WI38 (cell line): ENCODE results near the gene CUL1.

Experiments
- H3K4me3 ChIP-seq: 2 replicates; pipeline ENCODE4 v1.5.1; 2011; ENCODE audit warnings: low read depth, mild to moderate bottlenecking, control low read depth, low read length
- TF ChIP-seq, protein P1 (sequence below): IDR thresholded peaks from 2 replicates; pipeline ENCODE4 v1.5.1; 2012; ENCODE audit warnings: low read depth, mild to moderate bottlenecking, control low read depth, low read length

The CUL1 gene

DNA sequence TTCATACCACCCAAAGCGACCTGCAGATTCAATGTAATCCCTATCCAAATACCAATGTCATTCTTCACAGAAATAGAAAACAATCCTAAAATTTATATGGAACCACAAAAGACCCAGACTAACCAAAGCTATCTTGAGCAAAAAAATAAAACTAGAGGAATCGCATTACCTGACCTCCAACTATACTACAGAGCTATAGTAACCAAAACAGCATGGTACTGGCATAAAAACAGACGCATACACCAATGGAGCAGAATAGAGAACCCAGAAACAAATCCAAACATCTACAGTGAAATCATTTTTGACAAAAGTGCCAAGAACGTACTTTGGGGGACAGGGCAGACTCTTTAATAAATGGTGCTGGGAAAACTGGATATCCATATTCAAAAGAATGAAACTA is 16.9 kb upstream of the CUL1 start:
- no peak overlapping the region for H3K4me3 ChIP-seq
- TF ChIP-seq, protein P1, sequence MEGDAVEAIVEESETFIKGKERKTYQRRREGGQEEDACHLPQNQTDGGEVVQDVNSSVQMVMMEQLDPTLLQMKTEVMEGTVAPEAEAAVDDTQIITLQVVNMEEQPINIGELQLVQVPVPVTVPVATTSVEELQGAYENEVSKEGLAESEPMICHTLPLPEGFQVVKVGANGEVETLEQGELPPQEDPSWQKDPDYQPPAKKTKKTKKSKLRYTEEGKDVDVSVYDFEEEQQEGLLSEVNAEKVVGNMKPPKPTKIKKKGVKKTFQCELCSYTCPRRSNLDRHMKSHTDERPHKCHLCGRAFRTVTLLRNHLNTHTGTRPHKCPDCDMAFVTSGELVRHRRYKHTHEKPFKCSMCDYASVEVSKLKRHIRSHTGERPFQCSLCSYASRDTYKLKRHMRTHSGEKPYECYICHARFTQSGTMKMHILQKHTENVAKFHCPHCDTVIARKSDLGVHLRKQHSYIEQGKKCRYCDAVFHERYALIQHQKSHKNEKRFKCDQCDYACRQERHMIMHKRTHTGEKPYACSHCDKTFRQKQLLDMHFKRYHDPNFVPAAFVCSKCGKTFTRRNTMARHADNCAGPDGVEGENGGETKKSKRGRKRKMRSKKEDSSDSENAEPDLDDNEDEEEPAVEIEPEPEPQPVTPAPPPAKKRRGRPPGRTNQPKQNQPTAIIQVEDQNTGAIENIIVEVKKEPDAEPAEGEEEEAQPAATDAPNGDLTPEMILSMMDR: no peak

DNA sequence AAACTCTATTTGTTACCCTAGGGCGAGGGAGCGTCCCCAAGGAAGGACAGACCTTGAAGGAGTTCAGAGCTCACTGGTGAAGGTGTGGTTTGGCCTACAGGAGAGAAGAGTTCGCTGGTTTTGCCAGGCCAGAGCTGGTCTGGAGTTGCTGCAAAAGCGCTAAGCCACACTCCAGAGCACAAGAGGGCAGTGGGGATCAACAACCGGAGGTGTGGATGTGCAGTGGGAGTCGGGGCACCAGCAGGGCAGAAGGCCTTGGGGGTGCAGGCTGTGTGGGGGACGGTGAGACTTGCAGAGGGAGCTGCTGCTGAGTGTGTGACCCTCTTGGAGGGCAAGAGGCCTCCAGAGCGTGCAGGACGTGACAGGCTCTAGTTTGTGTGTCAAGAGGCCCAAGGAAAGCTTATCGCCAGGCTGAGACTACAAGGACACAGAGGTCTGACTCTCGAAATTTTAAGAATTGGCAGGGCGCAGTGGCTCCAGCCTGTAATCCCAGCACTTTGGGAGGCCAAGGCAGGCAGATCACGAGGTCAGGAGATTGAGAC is 14.3 kb upstream of the CUL1 start:
- no peak overlapping the region for H3K4me3 ChIP-seq
- TF ChIP-seq, protein P1: no peak

DNA sequence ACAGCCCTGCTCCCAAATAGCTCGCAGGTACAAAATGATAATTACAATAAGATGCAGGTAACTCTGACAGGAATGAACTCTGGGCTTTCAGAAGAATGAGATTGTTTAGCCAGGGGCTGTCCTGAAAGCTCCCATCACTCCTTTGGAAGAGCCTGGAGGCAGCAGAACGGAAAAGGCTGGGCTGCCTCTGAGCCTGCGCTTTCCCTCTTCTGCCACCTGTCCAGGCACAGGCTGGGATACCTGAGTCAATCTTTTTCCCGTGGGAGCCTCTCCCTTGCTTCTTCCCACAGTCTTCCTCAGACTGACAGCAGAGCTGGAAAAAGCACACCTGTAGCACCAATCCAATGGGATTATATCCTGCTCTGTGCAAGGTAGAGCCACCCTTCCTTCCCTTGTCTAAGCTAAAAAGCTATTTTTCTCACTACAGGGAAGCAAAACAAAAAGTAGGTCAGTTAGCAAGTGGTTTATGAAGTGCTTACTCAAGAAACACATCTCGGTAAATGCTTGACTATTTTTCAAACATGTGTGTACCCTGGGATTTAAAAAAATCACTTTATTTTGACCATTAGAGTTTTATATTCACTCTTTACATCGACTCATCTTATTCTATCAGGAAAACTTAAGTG is 12.3 kb upstream of the CUL1 start:
- TF ChIP-seq, protein P1: no peak
- no peak overlapping the region for H3K4me3 ChIP-seq

DNA sequence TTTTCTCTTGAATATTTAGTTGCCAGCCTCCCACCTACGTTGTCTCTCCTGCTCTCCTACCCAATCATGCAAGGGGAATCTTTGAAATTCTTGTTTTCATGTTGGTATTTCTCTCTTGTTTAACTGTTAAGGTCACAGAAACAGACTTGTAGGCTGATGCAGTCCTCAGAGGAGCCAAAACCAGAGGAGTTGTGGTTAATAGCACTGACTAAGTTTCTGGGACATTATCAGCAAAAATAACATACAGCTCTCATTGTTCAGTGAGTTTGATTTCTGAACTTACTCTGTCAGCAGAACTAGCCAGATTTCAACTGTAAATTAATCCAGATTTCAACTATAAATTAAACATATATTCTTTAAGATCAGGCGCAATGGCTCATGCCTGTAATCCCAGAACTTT is 11.1 kb upstream of the CUL1 start:
- H3K4me3 ChIP-seq: no peak overlapping the region
- TF ChIP-seq, protein P1: no peak

DNA sequence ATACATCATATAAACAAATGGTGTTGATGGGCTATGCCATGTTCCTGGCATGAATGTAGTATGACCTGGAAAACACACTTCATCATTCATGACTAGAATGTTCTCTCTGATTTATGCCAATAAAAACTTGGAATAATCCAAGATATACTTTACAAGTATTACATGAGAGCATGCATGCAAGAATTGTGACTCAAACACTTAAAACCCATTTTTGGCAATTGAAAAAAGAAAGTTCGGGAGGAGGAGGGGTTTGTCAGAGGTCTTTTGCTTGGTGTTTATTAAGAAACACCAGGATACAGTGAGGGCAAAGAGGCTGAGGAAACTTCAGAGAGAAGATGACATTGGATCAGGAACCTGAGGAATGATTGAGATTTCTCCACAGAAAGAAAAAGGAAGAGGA is 10.2 kb upstream of the CUL1 start:
- TF ChIP-seq, protein P1: no peak
- H3K4me3 ChIP-seq: no peak overlapping the region

DNA sequence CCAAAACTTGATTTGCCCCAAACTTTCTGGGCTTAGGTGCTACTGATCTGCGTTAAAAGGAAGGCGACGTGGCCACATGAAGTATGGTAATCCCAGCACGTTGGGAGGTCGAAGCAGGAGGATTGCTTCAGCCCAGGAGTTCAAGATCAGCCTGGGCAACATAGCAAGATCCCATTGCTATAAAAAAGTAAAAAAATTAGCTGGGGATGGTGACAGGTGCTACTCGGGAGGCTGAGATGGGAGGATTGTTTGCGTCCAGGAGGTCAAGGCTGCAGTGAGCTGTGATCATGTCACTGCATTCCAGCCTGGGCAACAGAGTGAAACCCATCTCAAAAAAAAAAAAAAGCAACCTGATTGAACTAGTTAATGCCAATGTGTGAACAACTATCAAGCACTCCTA is 5.1 kb upstream of the CUL1 start:
- TF ChIP-seq, protein P1: no peak
- no peak overlapping the region for H3K4me3 ChIP-seq

DNA sequence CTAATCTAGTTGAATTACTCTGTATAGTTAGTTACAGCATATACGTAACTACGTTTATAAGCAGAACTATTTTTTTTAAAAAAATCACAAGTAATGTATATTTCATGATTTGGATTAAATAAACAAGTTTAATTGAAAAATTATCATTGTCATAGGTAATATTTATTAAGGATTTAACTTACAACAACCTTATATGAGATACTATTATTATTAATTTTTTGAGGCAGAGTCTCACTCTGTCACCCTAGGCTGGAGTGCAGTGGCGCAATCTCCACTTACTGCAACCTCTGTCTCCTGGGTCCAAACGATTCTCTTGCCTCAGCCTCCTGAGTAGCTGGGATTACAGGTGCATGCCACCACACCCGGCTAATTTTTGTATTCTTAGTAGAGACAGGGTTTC is 4.1 kb upstream of the CUL1 start:
- TF ChIP-seq, protein P1: no peak
- no peak overlapping the region for H3K4me3 ChIP-seq
